Nucleus accumbens (tissue), 56 donors: ENCODE data around the gene KCNJ1.

Experiments
- DNase-seq, 56 donors: peaks; one replicate each; lab custom pipeline; 2025; lab: John Stamatoyannopoulos, UW

KCNJ1 gene

DNA sequence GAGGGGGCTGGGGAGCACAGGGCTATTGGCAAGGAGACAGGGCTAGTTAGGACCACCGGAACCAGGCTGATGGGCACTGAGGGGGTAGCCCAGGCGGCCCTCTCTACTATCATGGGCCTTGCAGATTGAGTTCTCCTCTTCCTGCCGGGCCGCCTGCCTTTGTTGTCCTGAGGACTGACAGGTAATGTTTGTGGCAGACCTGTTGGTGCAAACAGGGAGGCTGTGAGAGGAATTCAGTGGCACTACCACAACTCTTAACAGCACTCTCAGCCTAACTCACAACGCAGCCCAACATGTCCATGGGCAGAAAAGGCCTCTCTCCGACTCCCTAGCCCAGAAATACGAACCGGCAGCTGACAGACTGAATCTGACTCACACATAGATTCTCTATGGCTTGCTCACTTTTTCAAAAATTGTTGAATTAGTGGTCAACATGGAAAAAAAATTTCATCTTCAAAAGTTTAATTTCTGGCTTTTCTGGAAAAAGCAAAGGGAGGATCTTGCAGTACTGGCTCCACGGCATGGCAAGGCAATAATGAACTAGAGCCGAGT lies 35.5 kb upstream of the KCNJ1 start:
- DNase-seq: no peak

DNA sequence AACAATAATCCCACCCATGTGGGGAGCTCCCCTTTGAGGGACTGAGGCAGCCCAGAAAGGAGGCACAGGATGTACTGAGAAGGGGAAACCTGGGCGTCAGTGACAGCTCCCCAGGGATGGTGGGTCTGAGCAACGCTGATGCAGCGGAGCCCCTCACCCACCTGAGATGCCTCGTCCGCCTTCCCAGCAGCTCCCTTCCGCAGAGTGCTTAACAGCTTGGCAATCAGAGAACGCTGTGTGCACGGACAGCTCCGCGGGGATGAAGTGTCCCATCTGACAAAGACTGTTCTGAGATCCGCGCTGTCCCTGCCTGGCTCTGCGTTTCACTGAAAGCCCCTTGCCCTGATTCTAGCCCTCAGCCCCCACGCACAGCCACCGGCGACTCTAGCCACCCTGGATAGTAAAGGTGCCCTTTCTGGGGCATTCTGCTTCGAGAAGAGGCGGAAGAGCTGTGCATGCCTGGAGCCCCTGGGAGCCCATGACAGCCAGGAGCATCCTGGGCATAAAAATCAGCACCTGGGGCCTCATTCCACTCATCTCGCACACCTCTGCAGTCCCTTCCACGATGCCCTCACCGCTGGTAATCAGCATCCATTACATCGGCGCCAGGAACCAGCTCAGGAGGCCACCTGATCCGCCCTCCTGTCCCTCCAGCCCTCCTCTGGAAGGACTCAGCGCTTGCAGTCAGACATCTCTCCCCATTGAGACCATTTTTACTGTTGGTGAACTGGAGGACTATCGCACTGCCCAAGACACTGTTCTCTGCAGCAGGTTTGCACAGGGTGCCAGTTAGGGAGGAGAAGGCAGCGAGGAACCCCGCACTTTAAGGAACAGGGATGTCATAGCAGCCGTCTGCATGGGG lies 34.8 kb upstream of the KCNJ1 start:
- DNase-seq: no peak

DNA sequence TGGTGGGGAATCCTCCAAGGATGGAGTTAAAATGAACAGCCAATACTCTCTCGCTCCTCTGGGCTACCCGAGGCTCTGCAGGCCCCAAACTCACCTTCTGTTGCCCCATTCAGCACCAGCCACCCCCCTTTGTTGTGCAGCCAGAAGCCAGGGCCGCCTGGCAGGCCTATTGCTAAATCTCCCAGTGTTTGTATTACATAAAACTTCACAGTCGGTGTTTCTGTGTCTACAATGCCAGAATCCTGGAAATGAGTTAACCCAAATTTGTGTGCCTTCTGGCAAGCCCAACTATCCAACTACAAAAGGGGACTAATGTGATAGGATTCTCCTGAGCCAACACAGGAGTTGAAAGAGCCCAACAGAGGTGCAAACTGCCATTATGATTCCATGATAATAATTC lies 33.4 kb upstream of the KCNJ1 start:
- DNase-seq: no peak

DNA sequence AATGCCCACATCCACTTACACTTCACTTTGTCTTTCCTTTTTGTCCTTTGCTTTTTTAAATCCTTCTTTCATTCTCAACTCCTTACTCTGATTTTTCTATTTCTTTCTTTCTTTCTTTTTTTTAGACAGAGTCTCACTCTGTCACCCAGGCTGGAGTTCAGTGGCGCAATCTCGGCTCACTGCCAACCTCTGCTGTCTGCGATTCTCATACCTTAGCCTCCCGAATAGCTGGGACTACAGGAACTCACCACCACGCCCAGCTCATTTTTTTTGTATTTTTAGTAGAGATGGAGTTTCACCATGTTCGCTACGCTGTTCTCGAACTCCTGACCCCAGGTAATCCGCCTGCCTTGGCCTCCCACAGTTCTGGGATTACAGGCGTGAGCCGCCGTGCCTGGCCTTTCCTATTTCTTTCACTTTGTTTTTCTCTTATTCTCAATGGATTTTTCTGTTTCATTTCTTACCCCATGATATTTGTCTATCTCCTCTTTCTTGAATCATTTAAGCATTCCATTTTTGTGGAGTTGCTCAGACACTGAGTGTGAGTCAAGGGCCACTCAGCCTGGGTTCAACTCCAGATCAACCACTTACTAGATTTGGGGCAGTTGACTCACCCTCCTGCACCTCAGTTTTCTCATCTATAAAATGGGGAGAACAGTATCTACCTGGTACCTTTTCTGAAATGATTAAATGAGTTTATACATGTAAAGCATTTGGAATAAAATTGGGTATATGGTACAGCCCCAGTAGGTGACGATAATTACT lies 31.7 kb upstream of the KCNJ1 start:
- no peak for DNase-seq

DNA sequence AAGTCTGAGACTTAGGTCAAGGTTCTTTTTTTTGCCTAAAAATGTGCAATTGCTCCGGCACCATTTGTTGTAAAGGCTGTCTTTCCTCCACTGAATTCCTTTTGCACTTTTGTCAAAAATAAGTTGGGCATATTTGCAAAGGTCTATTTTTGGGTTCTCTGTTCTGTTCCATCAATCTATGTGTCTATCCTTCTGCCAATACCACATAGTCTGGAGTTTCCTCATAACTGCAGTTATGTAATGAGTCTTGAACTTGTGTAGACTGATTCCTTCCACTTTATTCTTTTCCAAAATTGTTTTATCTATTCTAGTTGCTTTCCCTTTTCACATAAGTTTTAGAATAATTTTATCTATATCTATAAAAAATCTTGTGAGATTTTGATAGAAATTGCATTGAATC lies 30.7 kb upstream of the KCNJ1 start:
- no peak for DNase-seq

DNA sequence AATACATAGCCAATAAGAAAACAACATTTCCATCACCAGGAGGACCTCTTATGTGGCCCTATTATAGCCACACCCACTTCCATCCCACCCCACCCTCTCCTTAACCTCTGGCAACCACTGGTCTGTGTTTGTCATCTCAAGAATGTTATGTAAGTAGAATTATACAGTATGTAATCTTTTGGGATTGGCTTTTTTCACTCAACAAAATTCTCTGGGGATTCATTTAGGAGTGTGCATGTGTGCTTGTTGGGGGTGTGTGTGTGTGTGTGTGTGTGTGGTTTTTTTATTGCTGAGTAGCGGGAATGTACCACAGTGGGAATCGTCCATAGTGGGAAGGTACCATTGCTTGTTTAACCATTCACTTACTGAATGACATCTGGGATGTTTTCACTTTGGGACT lies 29.3 kb upstream of the KCNJ1 start:
- DNase-seq: no peak

DNA sequence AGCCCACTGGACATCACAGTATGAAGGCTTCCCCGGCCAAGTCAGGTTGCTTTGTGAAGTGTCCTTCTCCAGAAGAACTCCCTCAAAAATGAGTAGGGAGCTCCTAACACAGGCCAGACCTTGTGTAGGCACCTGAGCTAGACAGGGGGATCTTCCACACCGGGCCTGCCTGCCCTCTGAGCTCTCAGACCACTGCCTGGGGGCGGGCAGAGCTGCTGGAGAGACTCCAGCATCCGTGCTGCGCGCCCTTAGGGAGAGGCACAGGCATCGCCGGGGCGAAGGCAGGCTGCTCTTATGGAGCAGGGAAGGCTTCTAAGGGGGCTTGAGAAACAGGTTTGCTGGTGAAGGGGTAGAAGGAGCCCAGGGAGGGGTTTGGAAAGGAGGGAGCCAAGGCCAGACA lies 28.4 kb upstream of the KCNJ1 start:
- no peak for DNase-seq

DNA sequence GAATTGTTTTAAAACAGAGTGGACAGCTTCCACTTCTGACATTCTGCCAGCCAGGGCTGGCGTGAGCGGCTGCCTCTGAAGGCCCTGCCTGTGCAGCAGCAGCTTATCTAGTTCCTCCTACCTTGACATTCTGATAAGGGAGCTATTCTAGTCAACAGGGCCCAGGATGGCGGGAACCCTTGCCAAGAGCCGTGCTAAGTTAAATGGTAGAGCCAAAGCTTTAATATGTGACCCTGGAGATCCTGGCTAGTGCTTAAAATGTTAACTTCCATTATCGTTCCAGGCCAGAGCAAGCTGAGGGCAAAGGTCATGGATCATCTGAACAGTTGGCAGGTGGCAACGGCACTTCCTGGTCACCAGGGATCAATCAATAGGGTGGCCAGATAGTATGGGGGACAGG lies 27.6 kb upstream of the KCNJ1 start:
- no peak for DNase-seq

DNA sequence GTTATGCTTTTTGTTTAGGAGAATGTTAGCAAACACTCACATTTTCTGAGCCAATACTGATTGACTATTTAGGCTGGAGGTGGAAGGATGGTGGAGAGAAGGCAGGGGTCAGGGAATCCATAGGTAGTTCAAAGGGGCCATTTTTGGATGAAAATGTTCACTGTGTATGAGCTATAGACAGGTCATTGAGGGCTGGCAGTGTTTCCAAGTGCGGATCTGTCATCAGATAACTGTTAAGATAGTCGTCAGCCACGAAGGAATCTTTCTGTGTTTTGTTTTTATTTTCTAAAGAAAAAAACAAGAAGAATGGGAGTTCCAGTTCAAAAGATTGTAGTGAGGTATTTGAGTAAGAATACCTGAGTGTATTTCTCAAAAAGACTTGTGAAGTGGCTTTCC lies 27.2 kb upstream of the KCNJ1 start:
- DNase-seq: no peak

DNA sequence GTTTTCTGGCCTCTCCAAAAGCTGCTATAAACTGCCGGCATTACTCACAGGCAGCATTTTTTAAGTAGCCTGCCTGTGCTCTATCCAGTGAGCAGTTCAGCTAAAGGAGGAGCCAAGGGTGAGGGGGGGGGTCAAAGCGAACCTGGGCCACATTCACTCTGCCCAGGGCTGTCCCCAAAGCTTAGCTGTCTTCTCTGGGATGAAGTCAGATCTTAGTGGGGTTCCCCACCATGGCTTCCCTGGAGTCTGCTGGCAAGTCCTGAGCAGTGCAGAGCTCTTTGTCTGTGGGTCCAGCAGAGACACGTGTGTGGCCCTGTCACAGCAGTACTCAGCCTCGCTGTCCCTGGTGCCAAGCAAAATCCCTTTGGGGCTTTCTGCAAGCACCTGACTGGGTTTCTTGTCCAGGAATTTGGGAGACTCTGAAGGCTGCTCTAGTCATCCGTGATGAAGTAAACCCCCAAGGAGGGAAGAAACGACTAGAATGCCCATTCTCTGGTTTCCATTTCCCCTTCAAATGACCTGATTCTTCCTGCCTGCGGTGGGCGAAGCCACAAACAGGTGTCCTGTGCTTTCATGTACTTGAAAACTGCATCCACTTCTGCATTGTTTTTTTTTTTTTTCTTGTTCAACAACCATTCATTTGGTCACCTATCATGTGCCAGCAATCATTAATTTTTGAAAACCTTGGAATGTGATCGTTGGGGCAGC lies 26.6 kb upstream of the KCNJ1 start:
- DNase-seq: no peak

DNA sequence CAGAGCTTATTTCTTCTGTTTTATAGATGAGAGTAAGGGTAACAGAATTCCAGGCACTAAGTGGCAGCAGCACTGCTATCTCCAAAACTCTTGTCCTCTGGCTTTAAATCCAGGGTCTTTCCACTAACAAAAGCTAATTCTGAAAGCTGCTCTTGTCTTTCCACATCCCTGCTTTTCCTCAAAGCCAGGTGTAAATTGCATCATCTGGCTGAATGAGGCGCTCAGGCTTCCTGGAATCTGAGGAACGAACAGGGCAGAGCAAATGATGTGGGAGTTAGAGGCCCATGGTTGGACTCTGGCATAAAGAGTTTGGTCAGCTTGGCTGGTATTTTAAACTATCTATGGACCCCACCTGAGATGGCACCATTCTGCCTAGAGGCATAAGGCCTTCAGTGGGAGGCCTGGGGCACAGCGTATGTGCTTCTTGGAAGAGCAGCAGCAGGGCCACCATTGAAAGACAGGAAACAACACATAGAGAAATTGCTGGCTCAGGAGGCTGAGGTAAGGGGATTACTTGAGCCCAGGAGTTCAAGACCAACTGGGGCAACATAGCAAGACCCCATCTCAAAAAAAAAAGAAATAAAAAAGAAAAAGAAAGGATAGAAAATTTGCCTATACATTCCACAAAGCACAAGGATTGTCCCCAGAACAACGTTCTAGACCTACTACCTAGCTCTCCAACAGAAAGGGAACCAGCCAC lies 25.9 kb upstream of the KCNJ1 start:
- no peak for DNase-seq

DNA sequence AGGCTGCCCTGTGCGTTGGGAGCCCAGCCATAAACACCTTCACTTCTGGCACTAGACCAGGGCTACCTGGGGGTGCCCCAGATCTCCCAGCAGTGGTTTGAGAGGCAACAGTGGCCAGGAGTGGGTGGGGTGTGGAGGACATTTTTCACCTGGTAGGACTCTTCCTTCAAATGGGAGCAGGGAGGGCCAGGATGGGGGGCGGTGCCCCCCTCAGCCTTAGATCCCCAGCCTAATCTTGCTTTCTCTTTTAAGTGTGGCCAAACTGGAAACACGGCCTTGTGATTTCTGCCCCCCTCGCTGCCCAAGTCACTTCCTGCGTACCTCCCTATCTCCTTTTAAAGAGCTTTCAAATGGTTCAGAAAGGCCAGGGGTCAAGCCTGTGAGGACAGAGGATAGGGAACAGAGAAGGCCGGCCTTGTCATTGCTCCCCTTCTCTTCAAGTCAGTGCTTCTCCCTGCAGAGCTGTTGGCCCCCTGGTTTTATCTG lies 24.9 kb upstream of the KCNJ1 start:
- DNase-seq: peak in 1 of 56 donors; percentile 7

DNA sequence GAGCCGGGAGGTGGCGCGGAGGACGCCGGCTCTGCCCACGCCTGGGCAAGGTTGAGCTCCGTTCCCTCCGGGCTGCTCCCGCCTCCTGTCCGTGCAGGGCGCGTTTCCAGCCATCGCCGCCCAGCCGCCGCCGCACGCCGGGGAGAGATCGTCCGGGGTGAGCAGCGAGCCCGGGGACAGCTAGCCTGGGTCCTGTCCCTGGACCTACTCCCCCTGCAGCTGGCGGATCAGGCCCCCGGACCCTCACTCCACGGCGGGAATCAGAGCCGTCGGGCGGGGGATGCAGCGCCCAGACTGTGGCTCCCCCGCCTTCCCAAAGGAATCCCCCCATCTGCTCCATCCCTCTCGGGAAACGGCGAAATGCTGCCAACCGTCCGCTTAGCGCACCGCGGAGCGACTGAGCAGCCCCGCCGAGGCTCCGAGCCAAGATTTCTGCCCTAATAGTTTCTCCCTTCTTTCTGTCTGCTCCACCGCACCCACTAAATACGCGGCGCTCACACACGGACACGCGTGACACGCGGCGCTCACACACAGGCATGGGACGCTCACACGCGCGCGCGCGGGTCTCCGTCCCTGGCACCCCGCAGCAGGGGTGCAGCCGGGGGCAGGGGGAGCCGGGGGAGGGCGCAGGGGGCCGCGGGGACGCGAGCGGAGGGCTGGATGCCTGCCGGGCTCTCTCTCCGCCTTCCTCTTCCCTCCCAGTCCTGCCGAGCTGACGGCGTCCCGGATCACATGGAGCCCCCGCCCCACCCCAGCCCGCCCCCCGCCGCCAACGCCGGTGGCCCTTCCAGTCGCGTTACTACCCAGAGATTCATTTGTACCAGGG lies 23.7 kb upstream of the KCNJ1 start, which contains the start of gene KCNJ5:
TSS of gene KCNJ5 (plus strand) at position 814 of the 826 bp plus-strand sequence. CDS start 19,918 bp downstream, outside the sequence.
- DNase-seq: peak in 26 of 56 donors; percentile 8 to 65 (median 38)

DNA sequence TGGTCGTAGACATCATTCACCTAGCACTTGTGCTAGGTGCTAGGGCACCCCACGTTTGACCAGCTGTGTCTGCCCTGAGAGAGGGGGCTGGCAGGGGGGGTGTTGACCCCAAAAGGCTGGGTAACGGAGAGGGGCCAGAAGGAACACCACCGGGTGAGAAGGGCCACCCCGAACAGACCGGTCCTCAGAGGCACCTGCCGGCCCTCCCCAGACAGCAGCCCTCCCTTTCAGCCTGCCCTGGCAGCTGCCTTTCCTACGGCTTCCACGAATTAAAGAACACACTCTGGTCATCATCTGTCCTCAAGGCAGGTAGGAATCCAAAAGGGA lies 23.1 kb upstream of the KCNJ1 start:
- no peak for DNase-seq

DNA sequence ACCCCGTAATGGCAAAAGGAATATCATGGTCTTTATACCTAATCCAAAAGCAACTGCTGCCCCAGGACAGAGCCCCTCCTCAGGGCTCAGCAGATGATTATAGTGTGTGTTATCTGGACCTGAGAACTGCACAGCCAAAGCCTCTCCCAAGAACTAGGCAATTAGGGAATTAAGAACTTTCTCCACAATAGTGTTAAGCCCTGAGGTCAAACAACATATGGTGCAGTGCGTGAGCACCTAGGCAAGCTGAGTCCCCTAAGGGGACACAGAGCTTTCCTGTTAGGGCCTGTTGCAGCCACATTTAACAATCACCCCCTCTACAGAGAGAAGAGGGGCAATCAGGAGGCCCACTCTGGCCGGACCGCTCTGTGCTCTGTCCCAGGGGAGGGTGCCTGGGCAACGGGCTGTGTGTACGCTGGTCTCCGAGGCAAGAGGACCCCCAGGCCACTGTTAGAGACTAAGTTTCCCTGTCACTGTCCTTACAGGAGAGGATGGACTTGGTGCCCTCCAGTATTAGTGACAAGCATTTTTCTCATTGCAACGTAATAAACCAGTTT lies 22.6 kb upstream of the KCNJ1 start:
- no peak for DNase-seq

DNA sequence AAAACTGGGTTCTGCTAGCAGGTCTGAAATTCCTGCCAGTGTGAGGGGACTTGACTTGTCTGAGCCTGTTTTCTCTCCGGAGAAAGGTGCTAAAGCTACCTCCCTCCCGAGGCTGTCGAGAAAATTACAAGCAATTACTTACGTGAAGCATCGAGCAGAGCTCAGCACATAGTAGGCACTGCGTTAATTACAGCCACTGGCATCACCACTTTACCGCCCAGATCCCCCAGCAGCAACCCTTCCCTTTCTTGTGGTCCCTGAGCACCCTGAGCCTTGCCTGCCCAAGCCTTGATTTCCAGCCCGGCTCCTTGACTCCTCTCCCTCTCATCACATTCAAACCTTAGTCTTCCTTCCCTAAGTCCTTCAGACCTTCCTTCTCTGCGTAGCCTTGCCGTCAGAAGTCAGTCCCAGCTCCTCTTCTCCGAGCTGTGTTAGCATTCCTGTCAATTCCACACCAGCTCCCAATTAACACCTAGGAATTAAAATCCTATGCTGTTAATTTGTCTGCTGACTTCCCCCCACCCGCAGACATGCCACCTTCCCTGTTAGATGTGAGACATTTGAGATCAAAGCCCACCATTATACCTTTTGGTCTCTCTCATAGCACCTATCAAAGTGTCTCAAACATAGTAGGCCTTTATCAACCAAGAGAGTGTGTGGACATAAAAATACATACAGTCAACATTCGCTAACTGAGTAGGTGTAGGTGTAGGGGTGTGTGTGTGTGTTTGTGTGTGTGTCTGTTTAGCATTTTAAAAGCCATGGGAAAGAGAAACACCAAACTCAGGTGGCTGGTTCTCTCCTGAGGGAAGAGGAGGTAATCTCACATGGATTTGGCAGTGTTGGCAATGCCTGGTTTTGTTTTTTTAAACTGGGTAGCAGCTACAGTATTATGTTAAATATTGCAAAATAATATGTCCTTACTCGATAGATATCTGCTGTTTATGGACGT lies 21.2 kb upstream of the KCNJ1 start:
- DNase-seq: no peak

DNA sequence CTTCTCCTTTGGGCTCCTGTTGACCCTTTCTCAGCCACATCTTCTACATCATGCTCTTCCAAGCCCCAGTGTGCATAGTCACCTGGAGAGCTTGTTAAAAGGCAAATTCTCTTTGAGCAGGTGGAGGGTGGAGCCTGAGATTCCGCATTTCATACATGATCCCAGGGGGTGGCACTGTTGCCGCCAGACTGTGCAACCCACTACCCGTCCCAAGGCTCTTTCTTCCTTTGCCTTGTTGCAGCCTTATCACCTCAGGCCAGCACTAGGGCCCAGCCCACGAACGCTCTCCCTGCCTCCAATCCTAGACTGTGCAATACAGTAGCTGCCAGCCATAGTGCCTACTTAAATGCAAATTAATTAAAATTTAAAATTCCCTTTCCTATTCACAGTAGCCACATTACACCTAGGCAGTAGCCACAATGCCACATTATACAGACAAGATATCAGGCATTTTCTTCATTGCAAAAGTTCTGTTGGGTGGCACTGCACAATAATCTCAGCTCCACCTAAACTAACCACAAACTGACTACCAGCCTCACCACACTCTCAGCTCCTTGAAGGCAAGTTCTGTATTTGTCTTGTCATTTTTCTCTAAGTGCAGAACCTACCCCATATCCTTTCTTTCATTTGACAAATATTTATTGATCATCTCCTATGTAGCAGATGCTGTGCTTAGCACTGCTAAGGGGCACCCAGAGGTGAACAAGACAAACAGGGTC lies 19.5 kb upstream of the KCNJ1 start:
- peak in 5 of 56 donors; percentile 2 to 28 (median 19) for DNase-seq
